Spleen (tissue), 7 donors: ENCODE data around the gene SNX4.

Experiments used
- CTCF ChIP-seq, 11 experiments: fragments of 200-600 bp in 7 of 11; fragments of 450-650 bp in 4 of 11; sonication (generic) in 4 of 11; IDR thresholded peaks in 8 of 11; conservative IDR thresholded peaks in 3 of 11; 1 replicate in 7 of 11; 2 replicates in 4 of 11; pipeline versions ENCODE4 v1.4.0 to v1.8.0; 2016 to 2021; ENCODE audit warnings: antibody characterized with exemption in 11 of 11, inconsistent platforms in 4 of 11, mild to moderate bottlenecking in 1 of 11
- POLR2A ChIP-seq, 3 donors: fragments of 450-650 bp; IDR thresholded peaks; one replicate each; pipeline ENCODE4 v1.5.1; 2017; ENCODE audit warnings: antibody characterized with exemption in 3 of 3, mild to moderate bottlenecking in 1 of 3
- POLR2AphosphoS5 ChIP-seq, 3 donors: sonication (generic); formaldehyde crosslinking; IDR thresholded peaks; one replicate each; pipeline ENCODE4 v1.5.1; 2017; ENCODE audit warnings: antibody characterized with exemption in 3 of 3
- donor health status: DM: no; HTN: no; CAD: no; lungs with moderate emphysema.
- donor health status: DM: no; HTN: no; CAD: no.
- donor health status: DM: no; HTN: no; CAD: no.

- TF ChIP-seq CTCF (IDR thresholded peaks at IDR 0.05 in 8 of 11, conservative IDR thresholded peaks at IDR 0.05 in 3 of 11) (no peak), POLR2A (IDR thresholded peaks at IDR 0.05) (no peak), POLR2AphosphoS5 (IDR thresholded peaks at IDR 0.05) (no peak)
Measured at GRCh38 chr3:125480656-125481374, 39.2 kb downstream of the SNX4 start.
